Measurements from ENCODE around the gene ZIC4.
A peak's percentile ranks its signal among the peaks of the same experiment; 100 is the strongest.

ZIC4 gene

GRCh38 chr3:147415286-147415685, 8.9 kb upstream of the ZIC4 start:
- TF ChIP-seq EZH2 (IDR thresholded peaks at IDR 0.05): no peak
- no peak for TF ChIP-seq FOXP2 (optimal IDR thresholded peaks at IDR 0.05; ENCODE audit: control extremely low read depth, extremely low read length, insufficient read depth)
- no peak for TF ChIP-seq POLR2AphosphoS5 (IDR thresholded peaks at IDR 0.05; ENCODE audit: borderline replicate concordance, low read depth, low read length)
- Histone ChIP-seq H3K4me3 (no peak overlapping the region), H3K9ac (ENCODE audit: insufficient read length) (no peak overlapping the region), H3K36me3 (ENCODE audit: insufficient read depth, low read length) (no peaks in the 10 kb centered on the region; the same call in 1 of the 2 replicates), H3K9me3 (ENCODE audit: low read depth, low read length) (no peaks in the 10 kb centered on the region), H3K27ac (no peak overlapping the region)
- DNase-seq (ENCODE audit: low read depth, low spot score): no peak

- peak; percentile 26; the same call in 1 of the 2 replicates for TF ChIP-seq POLR2AphosphoS5 (IDR thresholded peaks at IDR 0.05; ENCODE audit: borderline replicate concordance, low read depth, low read length)
- TF ChIP-seq EZH2 (IDR thresholded peaks at IDR 0.05): no peak
Measured at GRCh38 chr3:147414390-147415138, 8.2 kb upstream of the ZIC4 start.

GRCh38 chr3:147413686-147414389, 7.5 kb upstream of the ZIC4 start:
- Histone ChIP-seq H3K27ac (no peak overlapping the region), H3K4me3 (no peak overlapping the region), H3K9ac (ENCODE audit: insufficient read length) (no peak overlapping the region), H3K9me3 (ENCODE audit: low read depth, low read length) (no peaks in the 10 kb centered on the region), H3K36me3 (ENCODE audit: insufficient read depth, low read length) (no peaks in the 10 kb centered on the region; the same call in 1 of the 2 replicates)
- no peak for DNase-seq (ENCODE audit: low read depth, low spot score)
- no peak for TF ChIP-seq EZH2 (IDR thresholded peaks at IDR 0.05)
- no peak for TF ChIP-seq POLR2AphosphoS5 (IDR thresholded peaks at IDR 0.05; ENCODE audit: borderline replicate concordance, low read depth, low read length)
- no peak for TF ChIP-seq FOXP2 (optimal IDR thresholded peaks at IDR 0.05; ENCODE audit: control extremely low read depth, extremely low read length, insufficient read depth)

More at GRCh38 chr3:147414390-147415138, 8.2 kb upstream of the ZIC4 start:
- Histone ChIP-seq H3K36me3 (ENCODE audit: insufficient read depth, low read length) (no peaks in the 10 kb centered on the region; the same call in 1 of the 2 replicates), H3K4me3 (0 out of 2 replicates have a peak overlapping the region, but pooled peaks have one; percentile 11), H3K9me3 (ENCODE audit: low read depth, low read length) (no peaks in the 10 kb centered on the region), H3K9ac (ENCODE audit: insufficient read length) (no peak overlapping the region), H3K27ac (no peak overlapping the region)
- DNase-seq (ENCODE audit: low read depth, low spot score): peak; percentile 22

- no peak for DNase-seq (ENCODE audit: low read depth, low spot score)
- Histone ChIP-seq H3K9me3 (ENCODE audit: low read depth, low read length) (no peaks in the 10 kb centered on the region), H3K4me3 (no peak overlapping the region), H3K9ac (ENCODE audit: insufficient read length) (no peak overlapping the region), H3K27ac (no peak overlapping the region), H3K36me3 (ENCODE audit: insufficient read depth, low read length) (no peaks in the 10 kb centered on the region; the same call in 1 of the 2 replicates)
- TF ChIP-seq EZH2 (IDR thresholded peaks at IDR 0.05) (no peak), POLR2AphosphoS5 (IDR thresholded peaks at IDR 0.05; ENCODE audit: borderline replicate concordance, low read depth, low read length) (no peak), FOXP2 (optimal IDR thresholded peaks at IDR 0.05; ENCODE audit: control extremely low read depth, extremely low read length, insufficient read depth) (no peak)
Measured at GRCh38 chr3:147412917-147413685, 6.8 kb upstream of the ZIC4 start.

- Histone ChIP-seq H3K36me3 (ENCODE audit: insufficient read depth, low read length) (no peaks in the 10 kb centered on the region; the same call in 1 of the 2 replicates), H3K4me3 (no peak overlapping the region), H3K9ac (ENCODE audit: insufficient read length) (no peak overlapping the region), H3K9me3 (ENCODE audit: low read depth, low read length) (no peaks in the 10 kb centered on the region), H3K27ac (no peak overlapping the region)
- no peak for TF ChIP-seq POLR2AphosphoS5 (IDR thresholded peaks at IDR 0.05; ENCODE audit: borderline replicate concordance, low read depth, low read length)
- no peak for TF ChIP-seq EZH2 (IDR thresholded peaks at IDR 0.05)
- TF ChIP-seq FOXP2 (optimal IDR thresholded peaks at IDR 0.05; ENCODE audit: control extremely low read depth, extremely low read length, insufficient read depth): no peak
- no peak for DNase-seq (ENCODE audit: low read depth, low spot score)
Measured at GRCh38 chr3:147412261-147412916, 6.0 kb upstream of the ZIC4 start.

GRCh38 chr3:147411815-147412241, 5.5 kb upstream of the ZIC4 start:
- H3K9ac ChIP-seq (ENCODE audit: insufficient read length): no peak overlapping the region
- DNase-seq (ENCODE audit: low read depth, low spot score): no peak
- H3K9me3 ChIP-seq (ENCODE audit: low read depth, low read length): no peaks in the 10 kb centered on the region
- no peak overlapping the region for H3K27ac ChIP-seq
- H3K4me3 ChIP-seq: no peak overlapping the region
- H3K36me3 ChIP-seq (ENCODE audit: insufficient read depth, low read length): no peaks in the 10 kb centered on the region; the same call in 1 of the 2 replicates
- TF ChIP-seq FOXP2 (optimal IDR thresholded peaks at IDR 0.05; ENCODE audit: control extremely low read depth, extremely low read length, insufficient read depth): no peak
- no peak for TF ChIP-seq POLR2AphosphoS5 (IDR thresholded peaks at IDR 0.05; ENCODE audit: borderline replicate concordance, low read depth, low read length)
- TF ChIP-seq EZH2 (IDR thresholded peaks at IDR 0.05): no peak

GRCh38 chr3:147411238-147411814, 5.0 kb upstream of the ZIC4 start:
- H3K36me3 ChIP-seq (ENCODE audit: insufficient read depth, low read length): no peaks in the 10 kb centered on the region; the same call in 1 of the 2 replicates
- TF ChIP-seq EZH2 (IDR thresholded peaks at IDR 0.05) (no peak), POLR2AphosphoS5 (IDR thresholded peaks at IDR 0.05; ENCODE audit: borderline replicate concordance, low read depth, low read length) (no peak), FOXP2 (optimal IDR thresholded peaks at IDR 0.05; ENCODE audit: control extremely low read depth, extremely low read length, insufficient read depth) (no peak)
- no peak overlapping the region for H3K27ac ChIP-seq
- peak; percentile 30 for DNase-seq (ENCODE audit: low read depth, low spot score)
- H3K9ac ChIP-seq (ENCODE audit: insufficient read length): no peak overlapping the region
- no peaks in the 10 kb centered on the region for H3K9me3 ChIP-seq (ENCODE audit: low read depth, low read length)
- no peak overlapping the region for H3K4me3 ChIP-seq

Measured in SK-N-MC (cell line).